Spleen (tissue), 11 donors: Measurements from ENCODE around the gene RAB11A. TPM values are rescaled to one million over a fixed set of nuclear protein-coding genes. Genes with fewer than 3 reads are reported as not detected.

Source experiments
- DNase-seq: peaks from one replicate; pipeline ENCODE4 v3.0.0-alpha.2; 2020
- H3K27ac ChIP-seq, 8 donors: fragments of 200-600 bp; sonication (generic) in 7 of 8; 1 replicate in 4 of 8; 2 replicates in 4 of 8; pipeline versions ENCODE4 v1.5.0 to v1.8.0; 2016 to 2021; ENCODE audit warnings: inconsistent platforms in 4 of 8, mild to moderate bottlenecking in 4 of 8, moderate library complexity in 1 of 8
- H3K27me3 ChIP-seq, 7 donors: fragments of 200-600 bp; sonication (generic) in 6 of 7; replicated peaks in 1 of 7; 1 replicate in 4 of 7; 2 replicates in 3 of 7; pipeline versions ENCODE4 v1.5.0 to v1.8.0; 2016 to 2021; ENCODE audit warnings: inconsistent platforms in 3 of 7, mild to moderate bottlenecking in 1 of 7
- H3K36me3 ChIP-seq, 6 donors: fragments of 200-600 bp; sonication (generic) in 5 of 6; 1 replicate in 4 of 6; 2 replicates in 2 of 6; pipeline versions ENCODE4 v1.5.0 to v1.8.0; 2016 to 2021; ENCODE audit warnings: inconsistent platforms in 2 of 6
- H3K4me1 ChIP-seq, 6 donors: fragments of 200-600 bp; sonication (generic) in 5 of 6; 1 replicate in 3 of 6; 2 replicates in 3 of 6; pipeline versions ENCODE4 v1.5.0 to v1.8.0; 2016 to 2021; ENCODE audit warnings: inconsistent platforms in 3 of 6
- H3K4me3 ChIP-seq, 8 donors: fragments of 200-600 bp; sonication (generic) in 7 of 8; 1 replicate in 4 of 8; 2 replicates in 4 of 8; pipeline versions ENCODE4 v1.5.0 to v1.8.0; 2016 to 2021; ENCODE audit warnings: inconsistent platforms in 4 of 8, mild to moderate bottlenecking in 4 of 8, moderate library complexity in 2 of 8
- H3K9me3 ChIP-seq, 8 donors: fragments of 200-600 bp; sonication (generic) in 7 of 8; 1 replicate in 4 of 8; 2 replicates in 4 of 8; pipeline versions ENCODE4 v1.5.0 to v1.8.0; 2016 to 2021; ENCODE audit warnings: inconsistent platforms in 4 of 8
- CTCF ChIP-seq, 11 experiments: fragments of 200-600 bp in 7 of 11; fragments of 450-650 bp in 4 of 11; sonication (generic) in 4 of 11; IDR thresholded peaks in 8 of 11; conservative IDR thresholded peaks in 3 of 11; 1 replicate in 7 of 11; 2 replicates in 4 of 11; pipeline versions ENCODE4 v1.4.0 to v1.8.0; 2016 to 2021; ENCODE audit warnings: antibody characterized with exemption in 11 of 11, inconsistent platforms in 4 of 11, mild to moderate bottlenecking in 1 of 11
- POLR2A ChIP-seq, 3 donors: fragments of 450-650 bp; IDR thresholded peaks; one replicate each; pipeline ENCODE4 v1.5.1; 2017; ENCODE audit warnings: antibody characterized with exemption in 3 of 3, mild to moderate bottlenecking in 1 of 3
- POLR2AphosphoS5 ChIP-seq, 3 donors: sonication (generic); formaldehyde crosslinking; IDR thresholded peaks; one replicate each; pipeline ENCODE4 v1.5.1; 2017; ENCODE audit warnings: antibody characterized with exemption in 3 of 3
- WGBS, 5 donors: extraction: QIAGEN DNeasy Blood & Tissue Kit in 3 of 5; methylation state at CpG; one replicate each; pipeline versions ENCODE4 v1.1.5 to v1.1.7; 2013 to 2018; 5-methylcytosine and 5-hydroxymethylcytosine counted together
- intact Hi-C: fragments of 100-400 bp; cut with DNase I; formaldehyde crosslinking; loops from one replicate; pipeline ENCODE4 v1.15.0; 2023; ENCODE audit warnings: low total_unique reads
- polyA plus RNA-seq, 3 donors: library from polyadenylated mRNA; stranded (reverse); fragments of 200-250 nt; gene quantifications; one replicate each; pipeline ENCODE4 v1.2.1, GENCODE V29; 2013
- total RNA-seq, 7 donors: library from RNA; depleted of rRNA in 3 of 7; stranded (reverse); fragments of >200 nt in 3 of 7; fragmentation: NEBNext Ultra II Directional in 4 of 7; extraction: Animal tissue kit (Norgen Biotek cat#: 25700) in 4 of 7; gene quantifications; one replicate each; pipeline versions ENCODE4 v1.1.0 to v1.2.1, GENCODE V29; 2016 to 2021
- donor health status: healthy with polysubstance abuse.
- donor health status: DM: no; HTN: no; CAD: no; lungs with moderate emphysema.
- donor health status: DM: no; HTN: no; CAD: no.
- donor health status: Bipolar disorder and iron deficiency.
- donor health status: healthy.
- donor health status: DM: no; HTN: no; CAD: no.
- donor health status: DM: yes; HTN: yes; CAD: no.

Gene RAB11A
- total and polyA plus RNA-seq, 10 donors = 86.7 to 313 (median 235) TPM

GRCh38 chr15:65856821-65857455 lies 12.4 kb upstream of the RAB11A start:
- TF ChIP-seq CTCF (IDR thresholded peaks at IDR 0.05 in 8 of 11, conservative IDR thresholded peaks at IDR 0.05 in 3 of 11) (peak; percentile 75 to 94 (median 86)), POLR2A (IDR thresholded peaks at IDR 0.05) (no peak)
- peak; percentile 90 for DNase-seq
- intact Hi-C loops = loop anchor here (10.0 kb wide), 1 partner anchor 222 kb away; no protein-coding TSS in a partner anchor
- Histone ChIP-seq H3K4me1 (peaks cover 0 to 17% (median 4%) of the 10 kb centered on the region in 6 donors), H3K27ac (no peak overlapping the region), H3K4me3 (no peak overlapping the region), H3K27me3 (no peaks in the 10 kb centered on the region), H3K36me3 (no peaks in the 10 kb centered on the region), H3K9me3 (no peaks in the 10 kb centered on the region)
- 66 to 73% (median 71%) methylated on average over 12 of the region's 12 CpGs for WGBS, 5 donors

DNA sequence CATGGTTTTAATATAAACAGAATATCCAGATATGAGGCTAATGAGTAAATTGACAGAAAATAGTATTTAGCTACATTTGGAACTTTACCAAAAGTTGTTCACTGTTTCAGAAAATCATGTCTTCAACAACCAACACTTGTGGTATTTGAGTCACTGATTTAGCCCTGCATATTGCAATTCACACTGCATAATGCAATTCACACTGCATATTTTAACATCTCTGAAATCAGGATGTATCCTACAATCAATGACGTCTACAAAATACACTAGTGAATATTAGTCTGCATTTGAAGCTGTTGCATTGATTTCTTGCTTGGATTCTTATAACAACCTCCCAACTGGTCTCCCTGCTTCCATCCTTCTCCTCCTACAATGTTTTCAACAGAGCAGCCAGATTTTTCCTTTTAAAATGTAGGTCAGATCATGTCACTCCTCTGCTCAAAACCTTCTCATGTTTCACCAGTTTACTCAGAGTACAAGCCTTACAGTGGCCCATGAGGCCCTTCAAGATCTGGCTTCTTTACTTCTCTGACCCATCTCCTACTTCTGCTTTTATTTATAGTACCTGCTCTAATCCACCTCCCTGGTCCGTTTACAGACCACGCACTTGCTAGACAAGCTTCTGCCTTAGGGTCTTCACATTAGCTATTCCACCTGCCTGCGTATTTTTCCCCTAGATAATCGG lies 11.4 kb upstream of the RAB11A start:
- intact Hi-C loops = loop anchor here (10.0 kb wide), 1 partner anchor 223 kb away; no protein-coding TSS in a partner anchor
- peaks cover 0 to 20% (median 6%) of the 10 kb centered on the region in 6 donors for H3K4me1 ChIP-seq
- H3K4me3 ChIP-seq = no peak overlapping the region
- H3K9me3 ChIP-seq = no peaks in the 10 kb centered on the region
- 59 to 74% (median 70%) methylated on average over 5 of the region's 5 CpGs for WGBS, 5 donors
- TF ChIP-seq POLR2A (IDR thresholded peaks at IDR 0.05) = no peak
- no peak for TF ChIP-seq POLR2AphosphoS5 (IDR thresholded peaks at IDR 0.05)
- TF ChIP-seq CTCF (IDR thresholded peaks at IDR 0.05 in 8 of 11, conservative IDR thresholded peaks at IDR 0.05 in 3 of 11) = no peak
- DNase-seq = no peak
- H3K27ac ChIP-seq = no peak overlapping the region
- H3K36me3 ChIP-seq = no peaks in the 10 kb centered on the region
- H3K27me3 ChIP-seq = no peaks in the 10 kb centered on the region

GRCh38 chr15:65862682-65863081 lies 6.6 kb upstream of the RAB11A start:
- TF ChIP-seq POLR2AphosphoS5 (IDR thresholded peaks at IDR 0.05) (no peak), CTCF (IDR thresholded peaks at IDR 0.05 in 8 of 11, conservative IDR thresholded peaks at IDR 0.05 in 3 of 11) (peak in 8 of 11 experiments; percentile 22 to 59 (median 44)), POLR2A (IDR thresholded peaks at IDR 0.05) (no peak)
- no peak overlapping the region for H3K4me3 ChIP-seq
- H3K4me1 ChIP-seq = peaks cover 0 to 14% (median 5%) of the 10 kb centered on the region in 6 donors
- no peaks in the 10 kb centered on the region for H3K27me3 ChIP-seq
- H3K36me3 ChIP-seq = no peaks in the 10 kb centered on the region
- intact Hi-C loops = no loop called here
- WGBS, 5 donors = 0 to 14% (median 11%) methylated on average over 1 of the region's 1 CpG
- H3K27ac ChIP-seq = no peak overlapping the region
- no peak for DNase-seq
- H3K9me3 ChIP-seq = no peaks in the 10 kb centered on the region

GRCh38 chr15:65863106-65863505 lies 6.2 kb upstream of the RAB11A start:
- intact Hi-C loops = no loop called here

More at GRCh38 chr15:65863106-65863505, 6.2 kb upstream of the RAB11A start:
- Histone ChIP-seq H3K27ac (no peak overlapping the region), H3K27me3 (no peaks in the 10 kb centered on the region), H3K9me3 (no peaks in the 10 kb centered on the region), H3K4me3 (no peak overlapping the region), H3K36me3 (no peaks in the 10 kb centered on the region), H3K4me1 (peaks cover 0 to 10% (median 1%) of the 10 kb centered on the region in 6 donors)
- 81 to 90% (median 86%) methylated on average over 6 of the region's 6 CpGs for WGBS, 5 donors
- DNase-seq = no peak
- no peak for TF ChIP-seq CTCF (IDR thresholded peaks at IDR 0.05 in 8 of 11, conservative IDR thresholded peaks at IDR 0.05 in 3 of 11)
- TF ChIP-seq POLR2AphosphoS5 (IDR thresholded peaks at IDR 0.05) = no peak
- TF ChIP-seq POLR2A (IDR thresholded peaks at IDR 0.05) = no peak
